NCI-H2107 treated with DMSO at 0.1 percent for 48 hours (cell line): ENCODE results near the gene ZBTB46.

Experiments used
- DNase-seq: peaks from one replicate; lab custom pipeline; 2025; ENCODE audit not compliant: unreplicated experiment; lab: John Stamatoyannopoulos, UW

The ZBTB46 gene

DNA sequence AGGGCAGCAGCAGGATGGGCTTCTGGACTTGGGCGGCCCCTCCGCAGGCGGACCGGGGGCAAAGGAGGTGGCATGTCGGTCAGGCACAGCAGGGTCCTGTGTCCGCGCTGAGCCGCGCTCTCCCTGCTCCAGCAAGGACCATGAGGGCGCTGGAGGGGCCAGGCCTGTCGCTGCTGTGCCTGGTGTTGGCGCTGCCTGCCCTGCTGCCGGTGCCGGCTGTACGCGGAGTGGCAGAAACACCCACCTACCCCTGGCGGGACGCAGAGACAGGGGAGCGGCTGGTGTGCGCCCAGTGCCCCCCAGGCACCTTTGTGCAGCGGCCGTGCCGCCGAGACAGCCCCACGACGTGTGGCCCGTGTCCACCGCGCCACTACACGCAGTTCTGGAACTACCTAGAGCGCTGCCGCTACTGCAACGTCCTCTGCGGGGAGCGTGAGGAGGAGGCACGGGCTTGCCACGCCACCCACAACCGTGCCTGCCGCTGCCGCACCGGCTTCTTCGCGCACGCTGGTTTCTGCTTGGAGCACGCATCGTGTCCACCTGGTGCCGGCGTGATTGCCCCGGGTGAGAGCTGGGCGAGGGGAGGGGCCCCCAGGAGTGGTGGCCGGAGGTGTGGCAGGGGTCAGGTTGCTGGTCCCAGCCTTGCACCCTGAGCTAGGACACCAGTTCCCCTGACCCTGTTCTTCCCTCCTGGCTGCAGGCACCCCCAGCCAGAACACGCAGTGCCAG, 134.3 kb downstream of the ZBTB46 start, which contains the start of gene TNFRSF6B:
Gene TNFRSF6B, plus strand, starts transcription at position 25 of the 729 bp plus-strand sequence. Its CDS starts 116 bp downstream, at position 141.
- DNase-seq, result no peak

DNA sequence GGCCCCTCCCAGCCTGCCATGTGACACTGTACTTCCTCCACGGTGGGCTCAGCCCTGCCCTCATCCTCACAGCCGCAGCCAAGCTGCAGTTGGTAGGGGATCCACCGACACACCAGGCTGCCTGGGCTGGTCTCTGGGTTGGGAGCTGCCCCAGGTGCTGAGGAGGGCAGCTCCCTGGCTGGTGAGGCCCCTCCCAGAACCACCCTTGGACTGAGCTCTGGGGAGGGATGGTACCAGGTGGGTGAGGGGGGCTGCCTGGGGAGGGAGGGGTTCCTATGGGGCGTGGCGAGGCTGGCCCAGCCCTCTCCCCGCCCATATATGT, 134.8 kb downstream of the ZBTB46 start:
- DNase-seq, result no peak

DNA sequence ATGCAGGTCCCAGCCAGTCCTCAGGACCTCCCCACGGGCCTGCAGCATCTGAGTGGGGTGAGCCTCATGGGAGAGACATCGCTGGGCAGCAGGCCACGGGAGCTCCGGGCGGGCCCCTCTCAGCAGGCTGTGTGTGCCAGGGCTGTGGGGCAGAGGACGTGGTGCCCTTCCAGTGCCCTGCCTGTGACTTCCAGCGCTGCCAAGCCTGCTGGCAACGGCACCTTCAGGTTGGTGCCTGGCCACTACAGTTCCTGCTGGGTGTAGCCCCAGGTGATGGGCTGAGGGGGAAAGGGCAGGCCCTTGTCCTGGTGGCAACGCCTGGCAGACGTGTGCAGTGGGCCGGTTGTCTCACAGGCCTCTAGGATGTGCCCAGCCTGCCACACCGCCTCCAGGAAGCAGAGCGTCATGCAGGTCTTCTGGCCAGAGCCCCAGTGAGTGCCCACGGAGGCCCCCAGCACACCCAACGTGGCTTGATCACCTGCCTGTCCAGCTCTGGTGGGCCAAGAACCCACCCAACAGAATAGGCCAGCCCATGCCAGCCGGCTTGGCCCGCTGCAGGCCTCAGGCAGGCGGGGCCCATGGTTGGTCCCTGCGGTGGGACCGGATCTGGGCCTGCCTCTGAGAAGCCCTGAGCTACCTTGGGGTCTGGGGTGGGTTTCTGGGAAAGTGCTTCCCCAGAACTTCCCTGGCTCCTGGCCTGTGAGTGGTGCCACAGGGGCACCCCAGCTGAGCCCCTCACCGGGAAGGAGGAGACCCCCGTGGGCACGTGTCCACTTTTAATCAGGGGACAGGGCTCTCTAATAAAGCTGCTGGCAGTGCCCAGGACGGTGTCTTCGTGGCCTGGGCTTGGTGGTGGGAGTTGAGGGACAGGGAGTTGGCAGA, 135.4 kb downstream of the ZBTB46 start:
- no peak for DNase-seq

DNA sequence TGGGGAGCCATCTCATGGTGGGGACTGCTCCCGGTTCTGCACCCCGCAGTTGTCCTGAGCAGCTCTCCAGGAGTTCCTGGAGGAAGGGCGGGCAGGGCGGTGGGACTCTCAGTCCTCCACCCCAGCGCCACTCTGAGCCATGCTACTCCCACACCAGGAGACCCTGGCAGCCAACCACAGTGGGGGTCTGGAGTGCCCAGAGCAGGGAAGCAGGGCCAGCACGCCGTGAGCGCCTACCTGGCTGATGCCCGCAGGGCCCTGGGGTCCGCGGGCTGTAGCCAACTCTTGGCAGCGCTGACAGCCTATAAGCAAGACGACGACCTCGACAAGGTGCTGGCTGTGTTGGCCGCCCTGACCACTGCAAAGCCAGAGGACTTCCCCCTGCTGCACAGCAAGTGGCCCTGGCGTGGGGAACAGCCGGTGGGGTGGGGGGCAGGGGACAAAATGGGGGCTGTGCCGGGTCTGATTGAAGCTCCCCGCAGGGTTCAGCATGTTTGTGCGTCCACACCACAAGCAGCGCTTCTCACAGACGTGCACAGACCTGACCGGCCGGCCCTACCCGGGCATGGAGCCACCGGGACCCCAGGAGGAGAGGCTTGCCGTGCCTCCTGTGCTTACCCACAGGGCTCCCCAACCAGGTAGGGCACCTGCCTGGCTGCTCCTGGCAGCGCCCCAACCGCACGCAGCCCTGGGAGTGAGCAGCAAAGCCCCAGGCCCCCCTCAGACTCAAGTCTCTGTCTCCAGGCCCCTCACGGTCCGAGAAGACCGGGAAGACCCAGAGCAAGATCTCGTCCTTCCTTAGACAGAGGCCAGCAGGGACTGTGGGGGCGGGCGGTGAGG, 136.3 kb downstream of the ZBTB46 start:
- DNase-seq, result no peak

DNA sequence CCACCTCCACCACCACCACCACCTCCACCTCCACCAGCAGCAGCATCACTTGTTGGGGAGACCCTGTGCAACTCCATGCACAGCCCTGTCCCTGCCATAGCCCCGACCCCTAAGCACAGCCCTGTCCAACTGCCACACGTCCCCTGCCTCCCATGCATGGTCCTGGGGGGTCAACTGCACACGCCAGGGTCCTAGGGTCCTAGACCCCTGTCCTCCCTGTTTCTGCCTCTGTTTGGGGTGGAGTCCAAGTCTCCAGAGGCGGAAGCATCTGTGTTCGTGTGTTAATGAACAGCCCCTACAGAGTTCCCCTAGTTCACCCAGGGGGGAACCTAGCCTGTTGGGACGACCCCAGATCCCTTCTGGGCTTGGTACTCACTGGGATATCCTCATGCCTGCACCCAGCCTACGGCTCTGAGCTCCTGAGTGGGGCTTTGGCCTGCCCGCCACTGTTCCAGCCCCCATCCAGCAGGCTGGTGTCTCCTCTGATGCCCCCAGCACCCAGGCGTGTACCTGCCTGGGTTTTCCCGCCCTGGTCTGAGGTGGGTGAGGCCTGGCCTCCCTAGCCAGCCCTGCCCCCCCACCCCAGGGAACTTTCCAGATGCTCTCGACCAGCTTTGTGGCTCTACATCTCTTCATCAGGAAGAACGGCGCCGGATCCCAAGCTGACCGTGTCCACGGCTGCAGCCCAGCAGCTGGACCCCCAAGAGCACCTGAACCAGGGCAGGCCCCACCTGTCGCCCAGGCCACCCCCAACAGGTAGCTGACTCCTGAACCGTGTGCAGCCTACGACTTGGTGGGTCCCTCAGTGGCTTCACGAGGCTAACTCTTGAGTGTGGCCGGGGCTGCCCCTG, 137.1 kb downstream of the ZBTB46 start:
- no peak for DNase-seq
